Measurements from ENCODE around the gene PLEKHG1.

PLEKHG1 gene

GRCh38 chr6:150613269-150613668, 13.6 kb downstream of the PLEKHG1 start:
- Histone ChIP-seq H3K9me3 (ENCODE audit: insufficient read depth, low read depth, low read length) (no peaks in the 10 kb centered on the region), H3K9me2 (replicated peaks; ENCODE audit: low read depth, low read length) (no peaks in the 10 kb centered on the region), H2AFZ (ENCODE audit: low read length) (no peak overlapping the region), H3K9ac (ENCODE audit: low read depth, low read length, poor library complexity, severe bottlenecking) (peak overlapping the region; percentile 52), H3K36me3 (ENCODE audit: insufficient read depth, low read length) (no peaks in the 10 kb centered on the region), H3F3A (ENCODE audit: low read depth) (no peaks in the 10 kb centered on the region; the same call in 1 of the 2 replicates), H3K4me2 (ENCODE audit: low read depth, low read length, poor library complexity, severe bottlenecking) (peak overlapping the region; percentile 42), H3K4me1 (ENCODE audit: insufficient read depth, low read length, poor library complexity, severe bottlenecking) (peaks cover 98% of the 10 kb centered on the region), H3K79me2 (ENCODE audit: insufficient read depth, low read length) (peaks cover 97% of the 10 kb centered on the region), H3K27me3 (ENCODE audit: insufficient read depth, low read length, poor library complexity, severe bottlenecking) (no peaks in the 10 kb centered on the region), H4K20me1 (ENCODE audit: insufficient read depth, low read length, poor library complexity, severe bottlenecking) (no peaks in the 10 kb centered on the region), H3K4me3 (ENCODE audit: low read length, poor library complexity, severe bottlenecking) (peak overlapping the region; percentile 11)
- no peak for TF ChIP-seq EZH2phosphoT487 (IDR thresholded peaks at IDR 0.05; ENCODE audit: borderline replicate concordance)
- no peak for TF ChIP-seq CTCF (conservative IDR thresholded peaks at IDR 0.05; ENCODE audit: low read length)

- no peaks in the 10 kb centered on the region for H3K9me3 ChIP-seq (ENCODE audit: insufficient read depth, low read depth, low read length)
- no peak overlapping the region for H3K4me3 ChIP-seq (ENCODE audit: low read length, poor library complexity, severe bottlenecking)
- no peaks in the 10 kb centered on the region for H3K36me3 ChIP-seq (ENCODE audit: insufficient read depth, low read length)
- no peak overlapping the region for H3K9ac ChIP-seq (ENCODE audit: low read depth, low read length, poor library complexity, severe bottlenecking)
- TF ChIP-seq CTCF (conservative IDR thresholded peaks at IDR 0.05; ENCODE audit: low read length): no peak
- no peak for TF ChIP-seq EZH2phosphoT487 (IDR thresholded peaks at IDR 0.05; ENCODE audit: borderline replicate concordance)
- no peaks in the 10 kb centered on the region for H4K20me1 ChIP-seq (ENCODE audit: insufficient read depth, low read length, poor library complexity, severe bottlenecking)
- no peaks in the 10 kb centered on the region for H3K9me2 ChIP-seq (replicated peaks; ENCODE audit: low read depth, low read length)
- peaks cover 92% of the 10 kb centered on the region for H3K4me1 ChIP-seq (ENCODE audit: insufficient read depth, low read length, poor library complexity, severe bottlenecking)
- no peak overlapping the region for H2AFZ ChIP-seq (ENCODE audit: low read length)
- no peaks in the 10 kb centered on the region for H3K27me3 ChIP-seq (ENCODE audit: insufficient read depth, low read length, poor library complexity, severe bottlenecking)
- peak overlapping the region; percentile 16 for H3K4me2 ChIP-seq (ENCODE audit: low read depth, low read length, poor library complexity, severe bottlenecking)
- no peaks in the 10 kb centered on the region; the same call in 1 of the 2 replicates for H3F3A ChIP-seq (ENCODE audit: low read depth)
- H3K79me2 ChIP-seq (ENCODE audit: insufficient read depth, low read length): peaks cover 96% of the 10 kb centered on the region
Observed at GRCh38 chr6:150615967-150616366, 16.3 kb downstream of the PLEKHG1 start.

- no peaks in the 10 kb centered on the region for H3K27me3 ChIP-seq (ENCODE audit: insufficient read depth, low read length, poor library complexity, severe bottlenecking)
- H3K79me2 ChIP-seq (ENCODE audit: insufficient read depth, low read length): peaks cover 96% of the 10 kb centered on the region
Observed at GRCh38 chr6:150616586-150616985, 16.9 kb downstream of the PLEKHG1 start.

More at GRCh38 chr6:150616586-150616985, 16.9 kb downstream of the PLEKHG1 start:
- Histone ChIP-seq H3K9me3 (ENCODE audit: insufficient read depth, low read depth, low read length) (no peaks in the 10 kb centered on the region), H3F3A (ENCODE audit: low read depth) (no peaks in the 10 kb centered on the region; the same call in 1 of the 2 replicates), H3K4me3 (ENCODE audit: low read length, poor library complexity, severe bottlenecking) (peak overlapping the region; percentile 0), H3K4me2 (ENCODE audit: low read depth, low read length, poor library complexity, severe bottlenecking) (peak overlapping the region; percentile 37), H4K20me1 (ENCODE audit: insufficient read depth, low read length, poor library complexity, severe bottlenecking) (no peaks in the 10 kb centered on the region), H2AFZ (ENCODE audit: low read length) (no peak overlapping the region), H3K9ac (ENCODE audit: low read depth, low read length, poor library complexity, severe bottlenecking) (peak overlapping the region; percentile 28), H3K4me1 (ENCODE audit: insufficient read depth, low read length, poor library complexity, severe bottlenecking) (peaks cover 92% of the 10 kb centered on the region), H3K36me3 (ENCODE audit: insufficient read depth, low read length) (no peaks in the 10 kb centered on the region), H3K9me2 (replicated peaks; ENCODE audit: low read depth, low read length) (no peaks in the 10 kb centered on the region)
- no peak for TF ChIP-seq CTCF (conservative IDR thresholded peaks at IDR 0.05; ENCODE audit: low read length)

Measured in Loucy (cell line).